Activated gamma-delta T cell (primary cell): Measurements from ENCODE around the gene CNTNAP2.
"Not testable (repeated sequence)": the region's sequence is repeated elsewhere in the genome, so short reads cannot be mapped to it uniquely, and the experiment has no call there.

Source experiments
- DNase-seq: peaks from one replicate; lab custom pipeline; 2025; lab: John Stamatoyannopoulos, UW

The CNTNAP2 gene

GRCh38 chr7:147564786-147565476 is 1448.3 kb downstream of the CNTNAP2 start:
- DNase-seq: no peak

GRCh38 chr7:147567043-147567442 is 1450.4 kb downstream of the CNTNAP2 start:
- DNase-seq: no peak

DNA sequence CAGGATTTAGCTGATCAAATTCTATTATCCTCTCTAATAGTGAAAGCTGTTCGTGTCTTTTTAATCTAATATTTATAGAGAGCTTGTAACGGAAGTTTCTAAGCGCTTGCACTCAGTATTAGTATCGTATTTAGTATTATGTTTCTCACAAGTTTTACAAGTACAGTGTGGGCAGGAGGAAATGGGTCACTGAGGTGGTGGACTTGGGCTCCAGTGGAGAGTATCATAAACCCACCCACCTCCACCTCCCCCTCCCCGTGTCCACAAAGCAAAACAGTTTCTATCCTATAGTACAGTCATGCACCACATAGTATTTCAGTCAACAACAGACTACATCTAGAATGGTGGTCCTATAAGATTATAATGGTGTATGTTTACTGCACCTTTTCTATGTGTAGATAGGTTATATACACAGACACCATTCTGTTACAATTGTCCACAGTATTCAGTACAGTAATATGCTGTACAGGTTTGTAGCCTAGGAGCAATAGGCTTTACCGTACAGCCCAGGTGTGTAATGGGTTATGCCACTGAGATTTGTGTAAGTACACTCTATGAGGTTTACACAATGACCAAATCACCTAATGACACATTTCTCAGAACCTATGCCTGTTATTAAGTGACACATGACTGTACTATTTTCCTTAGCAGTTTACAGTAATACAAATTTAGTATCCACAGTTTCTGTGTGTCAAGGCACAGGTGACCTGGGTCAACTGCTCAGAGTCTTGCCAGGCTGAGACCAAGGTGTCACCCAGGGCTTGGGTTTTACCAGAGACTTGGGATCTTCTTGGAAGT is 1452.7 kb downstream of the CNTNAP2 start:
- no peak for DNase-seq

GRCh38 chr7:147570390-147570789 is 1453.8 kb downstream of the CNTNAP2 start:
- no peak for DNase-seq

- DNase-seq: no peak
Observed at GRCh38 chr7:147571436-147572185, 1455.0 kb downstream of the CNTNAP2 start.

GRCh38 chr7:147578196-147578595 is 1461.6 kb downstream of the CNTNAP2 start:
- DNase-seq: no peak

- no peak for DNase-seq
Observed at GRCh38 chr7:147579148-147579547, 1462.5 kb downstream of the CNTNAP2 start.

DNA sequence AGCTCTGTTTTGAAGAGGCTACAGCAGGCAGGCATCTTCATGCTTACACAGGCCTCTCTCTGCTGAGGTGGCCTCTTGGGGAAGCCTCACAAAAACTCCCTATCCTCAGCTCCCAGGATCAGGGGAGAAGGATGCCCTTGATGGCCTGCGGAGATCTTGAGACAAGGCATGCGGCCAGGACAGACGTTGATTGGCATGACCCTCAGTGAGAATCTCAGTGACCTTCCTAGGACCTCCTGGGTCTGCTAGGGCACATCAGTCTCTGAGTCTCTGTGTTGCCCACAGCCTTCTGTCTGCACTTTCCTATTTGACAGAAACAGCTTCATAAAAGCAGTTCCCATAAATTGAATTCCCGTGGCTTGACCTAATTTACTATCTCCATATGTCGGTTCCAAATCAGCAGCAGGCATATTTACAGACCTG is 1468.2 kb downstream of the CNTNAP2 start:
- DNase-seq: no peak

- no peak for DNase-seq
Observed at GRCh38 chr7:147586110-147586509, 1469.5 kb downstream of the CNTNAP2 start.

GRCh38 chr7:147586526-147586925 is 1469.9 kb downstream of the CNTNAP2 start:
- no peak for DNase-seq

DNA sequence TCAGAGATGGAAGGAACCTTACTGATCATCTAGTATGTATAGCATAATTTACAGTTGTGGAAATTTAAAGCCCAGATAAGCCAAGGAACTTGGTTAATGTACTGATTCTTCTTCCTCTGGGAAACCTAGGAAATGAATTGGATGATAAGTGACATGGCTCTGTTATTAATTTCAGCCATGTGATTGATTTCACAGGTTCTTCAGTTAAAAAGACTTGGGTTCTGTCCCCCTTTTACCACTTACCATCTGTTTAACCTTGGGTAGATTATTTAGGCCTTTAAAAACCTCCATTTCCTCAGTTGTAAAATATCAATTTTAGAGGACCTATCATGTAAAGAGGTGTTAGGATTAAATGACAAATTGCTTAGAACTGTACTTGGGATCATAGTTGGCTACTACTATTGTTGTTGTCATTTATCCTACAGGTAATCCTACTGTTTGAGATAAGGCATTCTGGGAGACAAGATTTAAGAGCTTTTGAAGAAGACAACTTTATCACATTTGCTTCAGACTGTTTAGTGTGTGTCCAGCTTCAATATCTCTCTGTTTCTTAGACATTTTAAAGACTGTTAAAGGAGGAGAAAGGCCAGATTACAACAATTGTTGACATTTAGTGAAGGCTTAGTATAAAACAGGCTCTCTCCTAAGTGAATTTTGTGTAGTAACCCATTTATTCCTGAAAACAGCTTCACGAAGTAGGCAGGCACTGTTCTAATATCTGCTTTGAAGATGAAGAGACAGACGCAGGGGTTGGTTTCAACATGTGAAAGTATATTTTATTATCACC is 1476.9 kb downstream of the CNTNAP2 start:
- no peak for DNase-seq

GRCh38 chr7:147595042-147595441 is 1478.4 kb downstream of the CNTNAP2 start:
- no peak for DNase-seq

DNA sequence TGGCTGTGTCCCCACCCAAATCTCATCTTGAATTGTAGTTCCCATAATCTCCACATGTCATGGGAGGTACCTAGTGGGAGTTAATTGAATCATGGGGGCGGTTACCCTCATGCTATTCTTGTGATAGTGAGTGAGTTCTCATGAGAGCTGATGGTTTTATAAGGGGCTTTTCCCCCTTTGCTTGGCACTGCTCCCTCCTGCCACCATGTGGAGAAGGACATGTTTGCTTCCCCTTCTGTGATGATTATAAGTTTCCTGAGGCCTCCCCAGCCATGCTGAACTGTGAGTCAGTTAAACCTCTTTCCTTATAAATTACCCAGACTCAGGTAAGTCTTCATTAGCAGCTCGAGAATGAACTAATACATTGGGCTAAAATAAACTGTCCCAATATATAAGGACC is 1482.1 kb downstream of the CNTNAP2 start:
- not testable (repeated sequence) for DNase-seq

- no peak for DNase-seq
Observed at GRCh38 chr7:147605323-147605722, 1488.7 kb downstream of the CNTNAP2 start.

DNA sequence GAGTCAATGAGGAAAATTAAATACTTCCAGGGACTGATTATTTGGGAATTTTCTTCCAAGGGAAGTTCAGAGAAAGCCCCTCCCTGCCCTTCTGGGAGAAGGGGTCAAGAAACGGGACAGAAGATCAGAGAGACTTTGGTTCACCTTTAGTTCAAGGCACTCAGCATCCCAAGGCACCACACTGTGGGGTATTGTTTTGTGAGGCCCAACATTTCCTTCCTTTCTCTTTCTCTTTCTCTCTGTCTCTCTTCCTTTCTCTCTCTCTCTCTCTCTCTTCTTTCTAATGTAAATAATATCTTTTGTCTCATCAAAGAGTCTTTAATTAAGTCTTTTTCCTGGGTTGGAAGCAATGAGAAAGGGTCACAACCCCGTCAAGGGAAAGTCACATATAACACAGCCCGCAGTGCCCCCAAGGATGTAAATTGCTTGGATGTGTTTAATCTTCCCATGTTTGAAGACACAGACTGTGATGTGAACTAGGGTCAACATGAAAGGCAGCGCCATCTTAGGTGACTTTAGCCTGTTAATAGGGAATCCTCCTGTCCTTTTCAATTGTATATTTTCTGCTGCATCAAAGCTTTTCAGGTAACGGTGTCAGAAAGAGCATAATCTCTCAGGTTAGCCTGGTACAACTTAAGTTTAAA is 1490.7 kb downstream of the CNTNAP2 start:
- no peak for DNase-seq

DNA sequence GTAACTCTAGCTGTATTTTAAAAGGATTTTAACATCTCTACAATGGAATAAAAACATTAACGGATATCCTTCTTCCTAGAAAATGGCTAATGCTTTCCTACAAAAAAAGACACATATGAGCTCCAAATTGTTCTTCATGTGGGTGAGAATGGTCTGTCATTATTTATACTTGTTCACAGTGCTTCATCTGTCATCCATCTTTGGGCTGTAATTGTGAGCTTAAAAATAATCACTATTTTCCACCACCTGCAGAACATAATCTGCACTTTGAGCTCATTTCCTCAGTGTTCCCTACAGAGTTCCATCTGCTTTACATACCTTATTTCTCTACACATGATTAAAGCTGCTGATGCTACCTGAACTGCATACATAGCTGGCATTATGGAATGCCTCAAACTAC is 1494.8 kb downstream of the CNTNAP2 start:
- no peak for DNase-seq

GRCh38 chr7:147635288-147635687 is 1518.7 kb downstream of the CNTNAP2 start:
- DNase-seq: no peak

DNA sequence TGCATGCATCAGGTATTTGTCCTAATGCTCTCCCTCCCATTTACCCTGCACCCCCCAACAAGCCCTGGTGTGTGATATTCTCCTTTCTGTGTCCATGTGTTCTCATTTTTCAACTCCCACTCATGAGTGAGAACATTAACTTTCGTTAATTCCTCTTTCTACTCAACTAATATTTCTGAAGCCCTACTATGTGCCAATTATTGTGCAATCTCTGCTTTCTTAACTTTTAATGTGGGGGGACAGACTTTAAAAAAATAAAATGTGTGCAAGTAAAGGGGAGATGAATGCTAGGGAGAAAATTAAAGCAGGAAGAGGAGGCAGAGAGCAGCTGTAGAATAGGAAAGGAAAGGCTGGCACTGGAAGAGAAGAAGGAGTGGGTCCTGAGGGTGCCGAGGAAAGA is 1520.0 kb downstream of the CNTNAP2 start:
- DNase-seq: no peak

- DNase-seq: no peak
Observed at GRCh38 chr7:147638566-147638965, 1522.0 kb downstream of the CNTNAP2 start.

DNA sequence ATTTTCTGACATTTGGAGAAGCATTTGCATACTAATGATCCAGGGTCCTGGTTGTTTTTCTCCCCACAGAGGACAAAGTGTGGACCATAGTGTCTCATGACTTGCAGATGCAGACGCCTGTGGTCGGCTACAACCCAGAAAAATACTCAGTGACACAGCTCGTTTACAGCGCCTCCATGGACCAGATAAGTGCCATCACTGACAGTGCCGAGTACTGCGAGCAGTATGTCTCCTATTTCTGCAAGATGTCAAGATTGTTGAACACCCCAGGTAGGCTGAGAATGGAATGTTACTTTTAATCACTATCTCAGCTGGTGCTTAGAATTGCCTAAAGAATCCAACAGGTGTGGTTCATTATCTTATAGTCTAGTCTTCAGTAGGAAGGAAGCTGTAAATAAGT is 1522.4 kb downstream of the CNTNAP2 start:
- no peak for DNase-seq

GRCh38 chr7:147639751-147640150 is 1523.2 kb downstream of the CNTNAP2 start:
- DNase-seq: no peak
